Activated CD4-positive, CD25-positive, alpha-beta regulatory T cell (primary cell): ENCODE measurements around the gene THBS1.

Source experiments
- DNase-seq, 4 experiments: peaks; one replicate each; lab custom pipeline; 2025; lab: John Stamatoyannopoulos, UW

Gene THBS1

DNA sequence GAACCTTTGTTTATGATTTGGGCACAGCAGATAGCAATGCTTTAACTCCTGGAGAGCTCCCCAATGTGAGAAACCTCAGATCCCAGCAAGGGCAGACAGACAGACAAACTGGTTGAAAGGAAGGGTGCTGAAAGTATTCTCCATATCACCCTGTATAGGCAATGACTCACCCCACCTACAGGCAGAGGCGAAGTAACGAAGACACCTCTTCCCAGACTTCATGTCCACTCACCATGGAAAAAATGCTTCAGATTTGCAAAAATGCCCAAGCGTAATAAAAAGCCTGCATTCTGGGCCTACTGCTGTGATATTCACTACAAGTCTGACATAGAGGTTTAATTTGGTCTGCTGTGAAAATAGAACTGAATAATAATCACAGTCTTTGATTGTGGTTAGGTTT, 50.5 kb downstream of the THBS1 start:
- DNase-seq, result no peak

DNA sequence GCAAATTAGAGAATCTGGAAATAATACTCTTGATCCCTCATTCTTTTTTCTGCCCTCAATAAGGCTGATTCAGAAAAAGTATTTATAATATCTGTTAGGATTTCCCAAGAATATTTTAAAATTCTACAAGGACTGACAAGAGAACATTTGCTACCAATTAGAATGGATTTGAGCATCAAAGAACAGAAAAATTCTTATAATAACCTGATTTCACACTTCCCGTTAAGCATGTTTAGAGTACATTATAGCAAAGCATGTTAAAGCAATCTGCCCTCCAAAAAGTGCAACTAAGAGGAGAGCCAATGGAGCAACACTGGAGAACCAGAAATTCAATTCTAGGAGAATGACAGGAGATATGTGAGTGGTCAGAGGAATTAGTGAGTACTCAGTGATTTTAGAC, 57.2 kb downstream of the THBS1 start:
- no peak for DNase-seq

DNA sequence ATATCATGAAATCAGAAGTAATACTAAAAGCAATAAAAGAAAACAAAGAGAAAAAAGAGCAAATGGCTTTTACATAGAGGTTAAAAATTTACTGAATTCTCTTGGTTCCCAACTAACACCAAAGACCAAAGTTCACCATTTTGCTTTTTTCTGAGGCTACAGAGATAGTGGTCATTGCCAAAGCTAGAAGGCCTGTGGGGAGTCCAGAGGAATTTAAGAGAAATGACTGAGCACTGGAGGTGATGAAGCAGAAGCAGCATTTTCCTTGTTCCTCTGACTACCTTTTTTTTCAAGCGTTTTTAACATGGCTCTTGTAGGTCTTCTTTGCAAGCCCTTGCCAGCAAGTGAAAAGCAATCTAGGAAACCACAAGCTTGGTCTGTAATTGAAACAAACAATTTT, 58.2 kb downstream of the THBS1 start:
- DNase-seq, result no peak

GRCh38 chr15:39640665-39641064, 59.8 kb downstream of the THBS1 start:
- DNase-seq, result no peak

DNA sequence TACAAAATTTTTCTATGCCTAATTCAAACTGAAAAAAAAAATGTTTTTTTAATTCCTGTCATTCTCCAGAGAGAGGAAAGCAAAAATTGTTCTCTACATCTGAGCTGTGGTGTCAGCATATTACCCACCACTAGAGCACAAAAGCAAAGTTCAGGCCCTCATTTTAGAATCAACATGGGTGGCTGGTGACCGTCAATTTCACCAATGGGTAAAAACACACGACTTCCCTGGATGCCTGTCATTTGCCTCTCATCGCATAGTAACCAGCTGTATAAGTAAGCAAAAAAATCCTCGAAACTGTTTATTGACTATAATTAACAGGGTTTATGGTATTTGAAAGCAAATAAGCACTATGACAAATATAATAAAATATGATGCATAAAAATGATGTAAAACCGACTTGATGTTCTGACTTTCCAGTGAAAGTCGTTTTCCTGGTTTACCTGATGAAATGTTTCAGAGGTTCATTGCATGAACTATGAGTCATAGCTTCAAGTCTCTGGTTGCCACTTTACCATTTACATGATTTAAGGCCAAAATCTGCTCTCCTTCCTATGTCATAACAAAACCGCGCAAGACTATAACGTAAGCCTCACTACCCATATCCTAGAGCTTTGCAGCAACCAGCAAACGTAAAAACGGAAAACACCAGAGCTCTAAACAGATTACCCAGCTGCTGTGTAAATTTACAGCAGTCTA, 60.5 kb downstream of the THBS1 start:
- no peak for DNase-seq

- DNase-seq, result no peak
Observed at GRCh38 chr15:39642011-39642640, 61.2 kb downstream of the THBS1 start.

DNA sequence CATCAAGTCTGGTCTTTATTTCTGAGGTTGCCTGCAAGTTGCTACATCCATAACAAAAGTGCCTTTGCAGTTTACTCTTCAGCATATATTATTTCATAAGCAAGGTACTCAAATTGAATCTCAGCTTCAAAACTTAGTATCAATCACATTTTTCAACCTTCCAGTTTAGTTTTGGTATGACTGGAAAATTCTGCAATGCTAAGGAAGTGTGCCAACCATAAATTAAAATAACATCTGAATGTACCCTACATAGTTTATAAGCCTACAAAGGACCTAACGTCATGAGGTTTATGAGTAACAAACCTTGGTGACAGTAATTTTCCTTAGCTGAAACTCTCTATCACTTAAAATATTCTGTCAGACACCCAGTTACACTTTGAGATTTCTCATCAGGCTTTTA, 62.8 kb downstream of the THBS1 start:
- no peak for DNase-seq

GRCh38 chr15:39644136-39644535, 63.3 kb downstream of the THBS1 start:
- DNase-seq, result no peak

- DNase-seq, result no peak
Observed at GRCh38 chr15:39645138-39645975, 64.5 kb downstream of the THBS1 start.

GRCh38 chr15:39645976-39646257, 65.0 kb downstream of the THBS1 start:
- DNase-seq, result no peak

GRCh38 chr15:39646425-39646824, 65.5 kb downstream of the THBS1 start:
- DNase-seq, result no peak
